Measurements from ENCODE around the gene EYA2. TPM values are rescaled to one million over a fixed set of nuclear protein-coding genes. Genes with fewer than 3 reads are reported as not detected.
"Not testable (repeated sequence)": the region's sequence is repeated elsewhere in the genome, so short reads cannot be mapped to it uniquely, and the experiment has no call there.

Gene EYA2
- total RNA-seq, 1 donor from 2014 or later = 0.94 TPM

- DNase-seq = not testable (repeated sequence)
These were observed 37.8 kb downstream of the EYA2 start for GRCh38 chr20:46932439-46932838.

- DNase-seq = no peak
These were observed 38.5 kb downstream of the EYA2 start for GRCh38 chr20:46933150-46933549.

- DNase-seq = no peak
These were observed 40.2 kb downstream of the EYA2 start for GRCh38 chr20:46934746-46935287.

DNA sequence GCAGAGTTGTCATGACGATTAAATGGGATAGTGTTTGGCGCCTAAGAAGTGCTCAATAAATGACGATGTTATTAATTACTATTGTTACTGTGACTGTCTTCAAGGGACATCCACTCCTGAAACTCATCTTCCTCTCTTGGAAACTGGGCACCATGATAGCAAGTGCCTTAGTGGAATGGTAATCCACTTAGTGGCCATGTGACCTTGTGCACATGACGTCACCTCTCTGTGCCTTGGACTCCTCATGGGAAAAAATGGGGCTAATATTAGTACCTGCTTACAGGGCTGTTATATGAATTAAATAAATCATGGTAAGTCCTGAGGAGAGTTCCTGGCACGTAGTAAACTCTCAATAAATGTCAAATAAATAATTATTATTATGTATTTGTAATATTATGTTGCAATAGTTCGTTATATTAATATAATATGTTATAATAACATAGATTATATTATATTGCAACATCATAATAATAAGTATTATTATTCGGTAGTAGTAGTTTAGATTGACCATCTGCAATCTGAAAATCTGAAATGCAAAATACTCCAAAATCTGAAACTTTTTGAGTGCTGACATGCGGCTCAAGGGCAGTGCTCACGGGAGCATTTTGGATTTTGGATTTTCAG is 40.9 kb downstream of the EYA2 start:
- no peak for DNase-seq

- no peak for DNase-seq
These were observed 41.9 kb downstream of the EYA2 start for GRCh38 chr20:46936415-46937156.

GRCh38 chr20:46937157-46937523 is 42.5 kb downstream of the EYA2 start:
- no peak for DNase-seq

- no peak for DNase-seq
These were observed 43.0 kb downstream of the EYA2 start for GRCh38 chr20:46937533-46938226.

DNA sequence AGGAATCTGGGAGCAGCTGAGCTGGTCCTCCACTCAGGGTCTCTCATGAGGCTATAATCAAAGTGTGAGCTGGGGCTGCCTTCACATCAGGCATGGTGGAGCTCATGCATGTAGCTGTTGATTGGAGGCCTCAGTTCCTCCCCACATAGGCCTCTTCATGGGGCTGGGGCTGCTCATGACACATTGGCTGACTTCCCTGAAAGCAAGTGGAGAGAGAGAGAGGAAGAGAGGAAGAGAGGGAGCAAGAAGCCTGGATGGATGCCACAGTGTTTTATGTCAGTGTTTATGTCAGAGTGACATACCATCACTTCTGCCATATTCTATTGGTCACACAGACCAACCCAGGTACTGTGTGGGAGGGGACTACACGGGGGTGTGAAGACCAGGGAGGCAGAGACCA is 43.8 kb downstream of the EYA2 start:
- no peak for DNase-seq

- no peak for DNase-seq
These were observed 44.7 kb downstream of the EYA2 start for GRCh38 chr20:46939031-46939965.

DNA sequence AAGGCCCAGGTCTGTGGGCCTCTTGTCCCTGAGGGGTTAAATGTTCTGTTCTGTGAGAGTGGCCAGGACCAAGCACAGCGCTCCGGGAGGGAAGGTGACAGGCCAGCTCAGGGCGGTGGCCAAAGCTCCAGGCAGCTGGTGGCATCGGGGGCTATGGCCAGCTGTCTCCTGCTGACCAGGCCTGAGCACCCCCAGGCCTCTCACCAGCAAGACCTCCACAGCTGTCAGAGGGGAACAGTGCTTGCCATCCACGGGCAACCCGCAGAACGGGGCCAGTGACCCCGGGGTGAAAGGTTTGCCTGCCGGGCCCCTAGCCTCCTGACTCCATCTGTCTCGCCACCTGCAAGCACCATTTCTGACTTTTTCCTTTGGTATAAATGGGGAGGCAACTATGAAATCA is 46.0 kb downstream of the EYA2 start:
- no peak for DNase-seq

DNA sequence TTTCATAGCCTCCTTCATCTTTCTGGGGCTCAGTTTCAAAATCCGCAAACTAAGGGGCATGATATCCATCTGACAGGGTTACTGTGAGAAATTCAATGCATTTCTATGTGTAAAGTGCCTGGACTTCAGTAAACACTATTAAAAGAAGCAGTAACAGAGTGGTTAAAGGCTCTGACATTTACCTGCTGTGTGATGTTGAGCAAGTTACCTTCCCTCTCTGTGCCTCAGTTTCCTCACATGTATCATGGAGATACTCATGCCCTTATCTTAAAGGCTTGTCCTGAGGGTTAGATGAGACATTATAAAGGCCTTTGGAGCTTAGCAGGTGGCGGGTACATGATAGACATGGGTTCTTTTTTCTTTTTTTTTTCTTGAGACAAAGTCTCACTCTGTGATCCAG is 46.8 kb downstream of the EYA2 start:
- no peak for DNase-seq

GRCh38 chr20:46943861-46944591 is 49.4 kb downstream of the EYA2 start:
- DNase-seq = no peak

DNA sequence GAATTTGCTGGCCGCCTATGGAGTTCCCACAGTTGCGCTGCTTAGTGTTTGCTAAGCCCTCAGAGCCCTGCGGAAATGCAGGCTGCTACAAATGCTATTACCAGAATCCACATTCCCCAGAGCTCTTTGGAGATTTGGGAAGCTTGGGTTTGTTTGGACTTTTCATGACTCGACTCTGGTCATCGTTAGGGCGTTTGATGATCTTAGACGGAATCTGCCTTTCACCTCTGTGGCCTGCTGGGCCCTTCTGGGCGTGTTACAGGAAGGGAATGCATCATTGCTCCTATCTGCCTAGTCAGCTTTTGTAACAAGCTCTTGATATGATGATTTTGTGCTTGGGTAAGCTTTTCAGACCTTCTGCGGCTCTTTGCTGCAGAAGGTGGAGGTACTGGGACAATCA is 50.8 kb downstream of the EYA2 start:
- no peak for DNase-seq

DNA sequence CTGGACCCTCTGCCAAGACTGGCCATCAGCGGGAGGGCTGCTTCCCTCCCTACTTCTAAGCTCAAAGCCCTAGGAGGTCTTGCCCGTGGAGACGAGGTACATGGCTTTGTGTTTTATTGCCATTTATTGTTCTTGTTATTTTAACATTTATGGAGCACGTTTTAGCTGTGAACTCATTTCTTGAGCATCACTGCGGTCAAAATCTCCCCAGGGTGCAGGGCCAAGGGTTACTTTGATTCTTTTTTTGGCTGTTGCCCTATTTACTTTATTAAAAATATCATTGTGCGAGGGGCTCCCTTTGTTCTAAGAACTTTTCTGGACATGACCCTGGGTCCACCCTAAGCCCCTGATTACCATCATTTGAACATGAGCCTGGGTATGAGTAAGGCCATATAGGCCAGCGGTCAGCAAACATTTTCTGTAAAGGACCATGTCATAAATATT is 51.6 kb downstream of the EYA2 start:
- no peak for DNase-seq

DNA sequence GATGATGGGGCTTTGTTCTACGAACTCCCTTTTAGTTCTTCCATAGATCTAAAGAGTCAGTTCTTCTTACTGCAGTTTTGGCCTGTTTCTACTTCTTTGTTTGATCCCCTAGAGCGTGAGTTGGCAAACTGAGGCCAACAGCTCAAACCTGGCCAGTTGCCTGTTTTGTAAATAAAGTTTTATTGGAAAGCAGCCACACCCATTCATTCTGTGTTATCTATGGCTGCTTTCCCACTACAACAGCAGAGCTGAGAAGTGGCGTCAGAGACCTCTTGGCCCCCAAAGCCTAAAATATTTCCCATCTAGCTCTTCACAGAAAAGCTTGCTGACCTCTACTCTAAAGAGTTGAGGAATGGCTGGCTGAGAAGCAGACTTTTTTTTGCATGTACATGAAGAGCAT is 52.2 kb downstream of the EYA2 start:
- no peak for DNase-seq

GRCh38 chr20:46948081-46948480 is 53.4 kb downstream of the EYA2 start:
- no peak for DNase-seq

- DNase-seq = no peak
These were observed 56.8 kb downstream of the EYA2 start for GRCh38 chr20:46951405-46951804.

- DNase-seq = no peak
These were observed 57.3 kb downstream of the EYA2 start for GRCh38 chr20:46951840-46952497.

GRCh38 chr20:46953596-46953995 is 59.0 kb downstream of the EYA2 start:
- DNase-seq = no peak

GRCh38 chr20:46954490-46955038 is 59.9 kb downstream of the EYA2 start:
- DNase-seq = no peak
